SK-N-SH (cell line): ENCODE results near the gene TMEM131L. TPM values are rescaled to one million over a fixed set of nuclear protein-coding genes. Genes with fewer than 3 reads are reported as not detected.

Experiments used
- CTCF ChIA-PET: fragments of 300-600, 350-600 bp; formaldehyde crosslinking; extraction: SDS; loops from one replicate; lab custom pipeline; 2021; lab: Yijun Ruan, JAX
- POLR2A ChIA-PET: fragments of 350-600 bp; sonication (Branson Sonifier 250); formaldehyde crosslinking; extraction: SDS; loops from one replicate; lab custom pipeline; 2020; ENCODE audit warnings: antibody characterized with exemption, inconsistent platforms; lab: Yijun Ruan, JAX
- DNase-seq: peaks from one replicate; pipeline ENCODE4 v3.0.0; 2012
- H2AFZ ChIP-seq: fragments of 200-600 bp; sonication (generic); 2 replicates; pipeline ENCODE4 v1.8.1; 2016; ENCODE audit warnings: antibody characterized with exemption, mild to moderate bottlenecking, low read depth
- H3F3A ChIP-seq: fragments of 200-600 bp; sonication (generic); replicated peaks from 2 replicates; pipeline ENCODE3; 2016; ENCODE audit warnings: antibody characterized with exemption, mild to moderate bottlenecking; ENCODE audit not compliant: insufficient read depth
- H3K27ac ChIP-seq, 2 experiments: fragments of 200-500 bp in 1 of 2; fragments of 200-600 bp in 1 of 2; sonication (Bioruptor generic) in 1 of 2; sonication (generic), shearing (Covaris generic) in 1 of 2; 2 replicates each; pipeline versions ENCODE4 v1.5.1 to v1.6.1; 2014 to 2016; ENCODE audit warnings: low read depth in 2 of 2, inconsistent platforms in 1 of 2, low read length in 1 of 2, mild to moderate bottlenecking in 1 of 2, mixed read lengths in 1 of 2
- H3K27me3 ChIP-seq: fragments of 200-600 bp; sonication (generic), shearing (Covaris generic); 2 replicates; pipeline ENCODE4 v1.6.1; 2016; ENCODE audit warnings: mixed run types; ENCODE audit not compliant: insufficient read depth
- H3K36me3 ChIP-seq, 2 experiments: fragments of 200-500 bp in 1 of 2; fragments of 200-600 bp in 1 of 2; sonication (Bioruptor generic) in 1 of 2; sonication (generic) in 1 of 2; replicated peaks in 1 of 2; 2 replicates each; pipeline versions ENCODE3 to v1.5.1; 2014 to 2016; ENCODE audit warnings: low read length in 1 of 2, mild to moderate bottlenecking in 1 of 2; ENCODE audit not compliant: insufficient read depth in 2 of 2, control insufficient read depth in 1 of 2
- H3K4me1 ChIP-seq, 2 experiments: fragments of 200-500 bp in 1 of 2; fragments of 200-600 bp in 1 of 2; sonication (Bioruptor generic) in 1 of 2; sonication (generic), shearing (Covaris generic) in 1 of 2; 2 replicates each; pipeline versions ENCODE4 v1.5.1 to v1.6.1; 2014 to 2016; ENCODE audit warnings: low read depth in 1 of 2, low read length in 1 of 2, mixed run types in 1 of 2; ENCODE audit not compliant: insufficient read depth in 2 of 2, control insufficient read depth in 1 of 2
- H3K4me2 ChIP-seq: fragments of 200-600 bp; sonication (generic), shearing (Covaris generic); 2 replicates; pipeline ENCODE4 v1.6.1; 2017; ENCODE audit warnings: mixed run types
- H3K4me3 ChIP-seq, 2 experiments: fragments of 200-500 bp in 1 of 2; fragments of 200-600 bp in 1 of 2; sonication (Bioruptor generic) in 1 of 2; sonication (generic), shearing (Covaris generic) in 1 of 2; 2 replicates each; pipeline versions ENCODE4 v1.5.1 to v1.8.1; 2014 to 2016; ENCODE audit warnings: low read depth in 2 of 2, inconsistent platforms in 1 of 2, low read length in 1 of 2, mild to moderate bottlenecking in 1 of 2, mixed read lengths in 1 of 2, moderate library complexity in 1 of 2
- H3K79me2 ChIP-seq: fragments of 200-600 bp; sonication (generic); 2 replicates; pipeline ENCODE4 v1.8.1; 2017; ENCODE audit warnings: mild to moderate bottlenecking; ENCODE audit not compliant: insufficient read depth
- H3K9ac ChIP-seq: fragments of 200-600 bp; sonication (generic); 2 replicates; pipeline ENCODE4 v1.6.1; 2017; ENCODE audit warnings: mixed run types
- H3K9me2 ChIP-seq: fragments of 200-600 bp; sonication (generic); 2 replicates; pipeline ENCODE4 v1.6.1; 2017; ENCODE audit warnings: mixed run types
- H3K9me3 ChIP-seq: fragments of 200-600 bp; sonication (generic); 2 replicates; pipeline ENCODE4 v1.6.1; 2017; ENCODE audit warnings: mixed run types, mild to moderate bottlenecking, moderate library complexity
- H4K20me1 ChIP-seq: fragments of 200-600 bp; sonication (generic); 2 replicates; pipeline ENCODE4 v1.6.1; 2017; ENCODE audit warnings: mild to moderate bottlenecking, mixed run types; ENCODE audit not compliant: insufficient read depth
- CTCF ChIP-seq: fragments of 200-600 bp; sonication (generic); IDR thresholded peaks from 2 replicates; pipeline ENCODE4 v1.6.1; 2017; ENCODE audit warnings: antibody characterized with exemption, mild to moderate bottlenecking, moderate library complexity
- ELF1 ChIP-seq: IDR thresholded peaks from 2 replicates; pipeline ENCODE4 v1.4.0; 2012
- IRF3 ChIP-seq: fragments of 150-350 bp; IDR thresholded peaks from 2 replicates; pipeline ENCODE4 v1.6.1; 2016; ENCODE audit warnings: mild to moderate bottlenecking, low read depth, low read length
- RCOR1 ChIP-seq: fragments of 150-350 bp; IDR thresholded peaks from 2 replicates; pipeline ENCODE4 v1.6.1; 2017; ENCODE audit warnings: antibody characterized with exemption, low read length
- REST ChIP-seq: IDR thresholded peaks from 2 replicates; pipeline ENCODE4 v1.6.1; 2012; ENCODE audit warnings: mild to moderate bottlenecking, low read depth, low read length, moderate library complexity
- RFX5 ChIP-seq: IDR thresholded peaks from 2 replicates; pipeline ENCODE4 v1.6.1; 2012; ENCODE audit warnings: mild to moderate bottlenecking, improper control_type of control experiment, low read length
- SMC3 ChIP-seq: IDR thresholded peaks from 2 replicates; pipeline ENCODE4 v1.6.1; 2012; ENCODE audit warnings: low read depth, low read length, improper control_type of control experiment
- TAF1 ChIP-seq: IDR thresholded peaks from 2 replicates; pipeline ENCODE4 v1.6.1; 2012; ENCODE audit warnings: low read depth, mild to moderate bottlenecking, low read length, moderate library complexity, borderline replicate concordance
- USF1 ChIP-seq: IDR thresholded peaks from 2 replicates; pipeline ENCODE4 v1.4.0; 2012; ENCODE audit warnings: low read depth, borderline replicate concordance
- ZBTB33 ChIP-seq: IDR thresholded peaks from 2 replicates; pipeline ENCODE4 v1.4.0; 2012; ENCODE audit warnings: low read depth, borderline replicate concordance
- WGBS: methylation state at CpG from one replicate; pipeline ENCODE4 v1.1.6; 2017; ENCODE audit warnings: low lambda C conversion rate; 5-methylcytosine and 5-hydroxymethylcytosine counted together
- polyA plus RNA-seq, 3 experiments: library from polyadenylated mRNA; depleted of rRNA; stranded (reverse); fragments of >200 nt; gene quantifications; 2 replicates each; pipeline ENCODE4 v1.2.3, GENCODE V29; 2012

Gene TMEM131L
- polyA plus RNA-seq, 1 of the 3 experiments (the other 2 are of a cell fraction) = 6.2 TPM

- TF ChIP-seq REST = no peak
- no peak for TF ChIP-seq TAF1
- no peak for TF ChIP-seq CTCF
- TF ChIP-seq ELF1 = no peak
- TF ChIP-seq RFX5 = no peak
Measured at GRCh38 chr4:153576443-153576774, 110.2 kb downstream of the TMEM131L start (continued).

GRCh38 chr4:153577053-153577452 is 110.9 kb downstream of the TMEM131L start:
- H3K27me3 ChIP-seq = no peaks in the 10 kb centered on the region
- DNase-seq = no peak
- CTCF ChIA-PET = interaction anchor here (0.9 to 2.9 kb wide), 5 partner anchors 8 to 241 kb away, joined by 3 to 23 read pairs (median 6); partner anchors contain the start of gene MND1
- no peak overlapping the region for H3K4me3 ChIP-seq
- no peak overlapping the region for H3K9ac ChIP-seq
- no peaks in the 10 kb centered on the region for H3K9me2 ChIP-seq
- no peaks in the 10 kb centered on the region for H4K20me1 ChIP-seq
- H3K4me2 ChIP-seq = no peak overlapping the region
- 92% methylated on average over 5 of the region's 5 CpGs for WGBS
- POLR2A ChIA-PET = no interaction called here
- peaks cover 0 to 9% of the 10 kb centered on the region in 2 experiments; a peak in 2 of 4 replicates for H3K4me1 ChIP-seq
- TF ChIP-seq SMC3 (no peak), RCOR1 (no peak), IRF3 (no peak), USF1 (no peak), ZBTB33 (no peak)
- no peaks in the 10 kb centered on the region for H3K9me3 ChIP-seq
- no peaks in the 10 kb centered on the region for H3K79me2 ChIP-seq
- no peak overlapping the region for H3K27ac ChIP-seq
- H3F3A ChIP-seq = no peaks in the 10 kb centered on the region
- H2AFZ ChIP-seq = no peak overlapping the region
- H3K36me3 ChIP-seq = no peaks in the 10 kb centered on the region
